DOHH2 (cell line): Measurements from ENCODE around the gene ZFP82.
A peak's percentile ranks its signal among the peaks of the same experiment; 100 is the strongest.

Source experiments
- H3F3A ChIP-seq: fragments of 200-600 bp; sonication (generic), shearing (Covaris generic); 2 replicates; pipeline ENCODE4 v1.6.0; 2016; ENCODE audit warnings: antibody characterized with exemption, mild to moderate bottlenecking; ENCODE audit not compliant: control insufficient read depth, insufficient read depth
- H3K27ac ChIP-seq: fragments of 200-600 bp; sonication (generic); 2 replicates; pipeline ENCODE4 v1.5.1; 2014; ENCODE audit warnings: low read depth, mild to moderate bottlenecking, low read length, moderate library complexity
- H3K27me3 ChIP-seq: fragments of 200-600 bp; sonication (generic); 2 replicates; pipeline ENCODE4 v1.6.1; 2014; ENCODE audit warnings: mild to moderate bottlenecking, low read length, mixed read lengths; ENCODE audit not compliant: control insufficient read depth
- H3K36me3 ChIP-seq: fragments of 200-600 bp; sonication (generic); 2 replicates; pipeline ENCODE4 v1.6.1; 2014; ENCODE audit warnings: mild to moderate bottlenecking, low read length, moderate library complexity, mixed read lengths; ENCODE audit not compliant: control insufficient read depth
- H3K4me1 ChIP-seq: fragments of 200-600 bp; sonication (generic); 2 replicates; pipeline ENCODE4 v1.6.1; 2014; ENCODE audit warnings: mild to moderate bottlenecking, low read length, mixed read lengths; ENCODE audit not compliant: control insufficient read depth
- H3K4me2 ChIP-seq: fragments of 200-600 bp; sonication (generic); 2 replicates; pipeline ENCODE4 v1.6.0; 2014; ENCODE audit warnings: mild to moderate bottlenecking, low read length, moderate library complexity
- H3K4me3 ChIP-seq: fragments of 200-600 bp; sonication (generic); 2 replicates; pipeline ENCODE4 v1.5.1; 2014; ENCODE audit warnings: mild to moderate bottlenecking, low read length, mixed read lengths
- H3K79me2 ChIP-seq: fragments of 200-600 bp; sonication (generic); 2 replicates; pipeline ENCODE4 v1.6.1; 2014; ENCODE audit warnings: mild to moderate bottlenecking, low read length, mixed read lengths; ENCODE audit not compliant: control insufficient read depth
- H3K9me2 ChIP-seq: fragments of 200-600 bp; sonication (generic); replicated peaks from 2 replicates; pipeline ENCODE4 v1.6.1; 2014; ENCODE audit warnings: mild to moderate bottlenecking, low read length, mixed read lengths; ENCODE audit not compliant: control insufficient read depth
- H3K9me3 ChIP-seq: fragments of 200-600 bp; sonication (generic); 2 replicates; pipeline ENCODE4 v1.6.1; 2014; ENCODE audit warnings: antibody characterized with exemption, low read length, mixed read lengths; ENCODE audit not compliant: control insufficient read depth, insufficient read depth
- H4K20me1 ChIP-seq: fragments of 200-600 bp; sonication (generic); 2 replicates; pipeline ENCODE4 v1.6.0; 2014; ENCODE audit warnings: low read depth, mild to moderate bottlenecking, antibody characterized with exemption, low read length, moderate library complexity; ENCODE audit not compliant: control insufficient read depth, insufficient read depth
- EZH2phosphoT487 ChIP-seq: fragments of 200-600 bp; sonication (generic); IDR thresholded peaks from 2 replicates; pipeline ENCODE4 v1.6.1; 2017; ENCODE audit warnings: borderline replicate concordance, mild to moderate bottlenecking, antibody characterized with exemption, low read length, moderate library complexity, mixed read lengths
- TF ChIP-seq, protein P1 (sequence below): fragments of 200-600 bp; sonication (generic); IDR thresholded peaks from one replicate; pipeline ENCODE4 v1.5.1; 2014; ENCODE audit warnings: antibody characterized with exemption, mild to moderate bottlenecking, low read depth, low read length; ENCODE audit not compliant: poor library complexity, severe bottlenecking

The ZFP82 gene

DNA sequence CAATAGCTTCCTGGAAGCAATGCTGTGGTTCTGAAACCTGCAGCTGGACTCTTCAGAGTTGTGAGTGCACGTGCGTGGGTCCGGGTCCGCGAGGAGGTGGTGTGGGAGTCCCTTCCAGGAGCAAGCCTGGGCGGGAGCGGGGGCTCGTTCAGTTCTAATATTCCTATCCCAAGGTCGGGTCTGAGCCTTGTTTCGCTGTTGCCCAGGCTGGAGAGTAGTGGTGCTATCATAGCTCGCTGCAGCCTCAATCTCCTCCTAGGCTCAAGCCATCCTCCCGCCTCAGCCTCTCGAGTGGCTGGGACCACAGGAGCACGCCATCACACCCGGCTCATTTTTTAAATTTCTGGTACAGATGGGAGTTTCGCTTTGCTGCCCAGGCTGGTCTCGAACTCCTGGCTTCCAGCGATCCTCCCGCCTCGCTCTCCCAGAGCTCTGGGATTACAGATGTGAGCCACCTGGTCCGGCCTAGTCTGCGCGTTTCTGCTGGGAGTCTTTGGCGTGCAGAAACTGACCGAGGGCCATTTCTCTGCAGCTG is 625 bp downstream of the ZFP82 start:
- peak overlapping the region; percentile 86 for H3K4me3 ChIP-seq
- H3K27me3 ChIP-seq: no peaks in the 10 kb centered on the region
- peak overlapping the region; percentile 36 for H3K27ac ChIP-seq
- H3K79me2 ChIP-seq: peaks cover 35% of the 10 kb centered on the region
- no peaks in the 10 kb centered on the region for H4K20me1 ChIP-seq
- peaks cover 16% of the 10 kb centered on the region for H3K4me1 ChIP-seq
- H3F3A ChIP-seq: no peaks in the 10 kb centered on the region
- peaks cover 32% of the 10 kb centered on the region for H3K9me3 ChIP-seq
- peak overlapping the region; percentile 67 for H3K4me2 ChIP-seq
- peaks cover 21% of the 10 kb centered on the region for H3K36me3 ChIP-seq
- no peak for TF ChIP-seq EZH2phosphoT487
- TF ChIP-seq, protein P1, sequence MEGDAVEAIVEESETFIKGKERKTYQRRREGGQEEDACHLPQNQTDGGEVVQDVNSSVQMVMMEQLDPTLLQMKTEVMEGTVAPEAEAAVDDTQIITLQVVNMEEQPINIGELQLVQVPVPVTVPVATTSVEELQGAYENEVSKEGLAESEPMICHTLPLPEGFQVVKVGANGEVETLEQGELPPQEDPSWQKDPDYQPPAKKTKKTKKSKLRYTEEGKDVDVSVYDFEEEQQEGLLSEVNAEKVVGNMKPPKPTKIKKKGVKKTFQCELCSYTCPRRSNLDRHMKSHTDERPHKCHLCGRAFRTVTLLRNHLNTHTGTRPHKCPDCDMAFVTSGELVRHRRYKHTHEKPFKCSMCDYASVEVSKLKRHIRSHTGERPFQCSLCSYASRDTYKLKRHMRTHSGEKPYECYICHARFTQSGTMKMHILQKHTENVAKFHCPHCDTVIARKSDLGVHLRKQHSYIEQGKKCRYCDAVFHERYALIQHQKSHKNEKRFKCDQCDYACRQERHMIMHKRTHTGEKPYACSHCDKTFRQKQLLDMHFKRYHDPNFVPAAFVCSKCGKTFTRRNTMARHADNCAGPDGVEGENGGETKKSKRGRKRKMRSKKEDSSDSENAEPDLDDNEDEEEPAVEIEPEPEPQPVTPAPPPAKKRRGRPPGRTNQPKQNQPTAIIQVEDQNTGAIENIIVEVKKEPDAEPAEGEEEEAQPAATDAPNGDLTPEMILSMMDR: no peak
- H3K9me2 ChIP-seq: no peaks in the 10 kb centered on the region

GRCh38 chr19:36409841-36410240 is 8.6 kb downstream of the ZFP82 start:
- H3K4me2 ChIP-seq: no peak overlapping the region
- no peak for TF ChIP-seq EZH2phosphoT487
- TF ChIP-seq, protein P1: no peak
- H4K20me1 ChIP-seq: no peaks in the 10 kb centered on the region
- H3K27ac ChIP-seq: no peak overlapping the region
- H3K4me1 ChIP-seq: no peaks in the 10 kb centered on the region
- H3K79me2 ChIP-seq: peaks cover 13% of the 10 kb centered on the region
- no peaks in the 10 kb centered on the region for H3K9me2 ChIP-seq
- no peaks in the 10 kb centered on the region for H3K27me3 ChIP-seq
- H3K4me3 ChIP-seq: no peak overlapping the region
- H3K9me3 ChIP-seq: peaks cover 16% of the 10 kb centered on the region; the same call in 1 of the 2 replicates
- peaks cover 33% of the 10 kb centered on the region for H3K36me3 ChIP-seq
- H3F3A ChIP-seq: 0 out of 2 replicates have a peak, but pooled peaks cover 3% of the 10 kb centered on the region

GRCh38 chr19:36408101-36408500 is 10.3 kb downstream of the ZFP82 start:
- Histone ChIP-seq H3K9me3 (peaks cover 12% of the 10 kb centered on the region; the same call in 1 of the 2 replicates), H3K9me2 (no peaks in the 10 kb centered on the region), H3K36me3 (peaks cover 38% of the 10 kb centered on the region), H3F3A (0 out of 2 replicates have a peak, but pooled peaks cover 3% of the 10 kb centered on the region), H4K20me1 (no peaks in the 10 kb centered on the region), H3K27ac (no peak overlapping the region), H3K4me1 (no peaks in the 10 kb centered on the region), H3K4me3 (no peak overlapping the region), H3K4me2 (no peak overlapping the region), H3K79me2 (peaks cover 8% of the 10 kb centered on the region), H3K27me3 (no peaks in the 10 kb centered on the region)
- TF ChIP-seq EZH2phosphoT487: no peak
- TF ChIP-seq, protein P1: no peak

- no peak for TF ChIP-seq EZH2phosphoT487
- TF ChIP-seq, protein P1: no peak
- no peaks in the 10 kb centered on the region for H3K9me2 ChIP-seq
- no peaks in the 10 kb centered on the region for H3K27me3 ChIP-seq
- H3K79me2 ChIP-seq: no peaks in the 10 kb centered on the region
- H3F3A ChIP-seq: no peaks in the 10 kb centered on the region
- H3K9me3 ChIP-seq: peaks cover 3% of the 10 kb centered on the region; the same call in 1 of the 2 replicates
- H3K36me3 ChIP-seq: peaks cover 39% of the 10 kb centered on the region
- H3K4me1 ChIP-seq: no peaks in the 10 kb centered on the region
- H3K27ac ChIP-seq: no peak overlapping the region
- no peak overlapping the region for H3K4me2 ChIP-seq
- no peak overlapping the region for H3K4me3 ChIP-seq
- H4K20me1 ChIP-seq: no peaks in the 10 kb centered on the region
Observed at GRCh38 chr19:36404498-36404897, 13.9 kb downstream of the ZFP82 start.
